ENCODE data around the gene DNAJC16. TPM values are rescaled to one million over a fixed set of nuclear protein-coding genes. Genes with fewer than 3 reads are reported as not detected.
"Not testable (repeated sequence)": the region's sequence is repeated elsewhere in the genome, so short reads cannot be mapped to it uniquely, and the experiment has no call there.

The DNAJC16 gene
- total RNA-seq, 4 donors from 2014 or later, result 20.0 to 43.1 (median 22.6) TPM

DNA sequence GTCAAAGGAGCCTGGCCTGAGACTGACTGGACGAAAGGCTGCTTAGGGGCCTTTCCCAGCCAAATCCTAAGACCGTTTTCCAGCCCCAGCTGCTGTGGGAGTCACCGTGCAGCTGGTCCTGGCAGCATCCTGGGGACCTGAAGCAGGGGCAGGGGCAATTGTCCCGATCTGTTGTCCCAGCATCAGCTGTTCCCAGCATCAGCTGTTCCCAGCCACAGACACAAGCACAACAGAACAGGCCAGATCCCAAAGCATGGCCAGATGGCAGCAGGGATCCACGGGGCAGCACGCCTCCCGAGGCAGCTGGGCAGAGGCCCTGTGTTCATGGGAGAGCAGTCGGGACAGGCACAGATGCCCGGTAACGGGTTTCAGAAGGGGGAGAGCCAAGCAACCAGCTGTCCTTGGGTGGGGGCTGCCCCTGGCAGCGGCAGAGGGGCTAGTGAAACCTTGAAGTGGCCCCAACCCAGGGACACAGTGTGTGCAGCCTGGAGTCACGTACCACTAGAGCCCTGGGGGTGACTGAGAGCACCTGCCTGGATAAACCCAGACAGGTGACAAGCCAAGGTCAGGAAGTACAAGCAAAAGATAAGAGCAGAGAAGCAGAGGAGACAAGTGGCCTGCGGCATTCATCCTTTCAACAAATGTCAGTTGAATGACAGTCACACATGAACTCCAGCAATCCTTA, 37.5 kb upstream of the DNAJC16 start:
- TF ChIP-seq, protein P1, sequence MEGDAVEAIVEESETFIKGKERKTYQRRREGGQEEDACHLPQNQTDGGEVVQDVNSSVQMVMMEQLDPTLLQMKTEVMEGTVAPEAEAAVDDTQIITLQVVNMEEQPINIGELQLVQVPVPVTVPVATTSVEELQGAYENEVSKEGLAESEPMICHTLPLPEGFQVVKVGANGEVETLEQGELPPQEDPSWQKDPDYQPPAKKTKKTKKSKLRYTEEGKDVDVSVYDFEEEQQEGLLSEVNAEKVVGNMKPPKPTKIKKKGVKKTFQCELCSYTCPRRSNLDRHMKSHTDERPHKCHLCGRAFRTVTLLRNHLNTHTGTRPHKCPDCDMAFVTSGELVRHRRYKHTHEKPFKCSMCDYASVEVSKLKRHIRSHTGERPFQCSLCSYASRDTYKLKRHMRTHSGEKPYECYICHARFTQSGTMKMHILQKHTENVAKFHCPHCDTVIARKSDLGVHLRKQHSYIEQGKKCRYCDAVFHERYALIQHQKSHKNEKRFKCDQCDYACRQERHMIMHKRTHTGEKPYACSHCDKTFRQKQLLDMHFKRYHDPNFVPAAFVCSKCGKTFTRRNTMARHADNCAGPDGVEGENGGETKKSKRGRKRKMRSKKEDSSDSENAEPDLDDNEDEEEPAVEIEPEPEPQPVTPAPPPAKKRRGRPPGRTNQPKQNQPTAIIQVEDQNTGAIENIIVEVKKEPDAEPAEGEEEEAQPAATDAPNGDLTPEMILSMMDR (IDR thresholded peaks at IDR 0.05 in 4 of 5, conservative IDR thresholded peaks at IDR 0.05 in 1 of 5), result no peak
- no peak for TF ChIP-seq POLR2A (IDR thresholded peaks at IDR 0.05)
- in situ Hi-C loops (cut with MboI; ENCODE audit: low sequenced_read_pairs in 4 of 4), result no loop called here

DNA sequence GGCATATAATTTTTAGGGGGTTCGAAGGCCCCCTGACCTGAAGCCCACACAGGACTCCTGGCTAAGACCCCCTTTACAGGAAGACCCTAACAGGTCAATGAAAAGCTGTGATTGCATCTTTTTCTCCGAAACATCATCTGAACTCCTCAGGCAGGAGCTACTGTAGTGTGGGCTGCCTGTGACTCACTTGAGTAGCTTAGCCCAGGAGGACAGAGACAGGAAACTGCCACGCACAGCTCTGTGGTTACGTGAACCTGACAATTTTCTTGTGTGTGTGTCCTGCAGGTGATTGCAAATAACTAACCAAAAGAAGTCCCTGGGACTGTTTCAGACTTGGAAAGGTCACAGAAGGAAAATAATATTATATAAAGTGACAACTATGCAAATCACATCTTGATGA, 35.6 kb upstream of the DNAJC16 start:
- in situ Hi-C loops (cut with MboI; ENCODE audit: low sequenced_read_pairs in 4 of 4); ATAC-seq; H3K27me3 ChIP-seq; H3K27ac ChIP-seq; H3K9me3 ChIP-seq; H3K4me1 ChIP-seq; H3K4me3 ChIP-seq; DNase-seq; intact Hi-C loops (cut with DNase I; ENCODE audit: low total_unique reads): not testable (repeated sequence)
- peaks cover 0 to 38% of the 10 kb centered on the region in 2 donors for H3K36me3 ChIP-seq

More for the DNA sequence above, 37.5 kb upstream of the DNAJC16 start:
- ATAC-seq (peak; percentile 21 to 30), DNase-seq (peak in 1 of 2 donors; percentile 17)
- H3K36me3 ChIP-seq, result peaks cover 0 to 28% of the 10 kb centered on the region in 2 donors
- no peaks in the 10 kb centered on the region for H3K4me1 ChIP-seq
- no peaks in the 10 kb centered on the region for H3K9me3 ChIP-seq
- H3K4me3 ChIP-seq, result no peak overlapping the region
- intact Hi-C loops (cut with DNase I; ENCODE audit: low total_unique reads), result no loop called here
- H3K27ac ChIP-seq, result no peak overlapping the region
- no peaks in the 10 kb centered on the region for H3K27me3 ChIP-seq

DNA sequence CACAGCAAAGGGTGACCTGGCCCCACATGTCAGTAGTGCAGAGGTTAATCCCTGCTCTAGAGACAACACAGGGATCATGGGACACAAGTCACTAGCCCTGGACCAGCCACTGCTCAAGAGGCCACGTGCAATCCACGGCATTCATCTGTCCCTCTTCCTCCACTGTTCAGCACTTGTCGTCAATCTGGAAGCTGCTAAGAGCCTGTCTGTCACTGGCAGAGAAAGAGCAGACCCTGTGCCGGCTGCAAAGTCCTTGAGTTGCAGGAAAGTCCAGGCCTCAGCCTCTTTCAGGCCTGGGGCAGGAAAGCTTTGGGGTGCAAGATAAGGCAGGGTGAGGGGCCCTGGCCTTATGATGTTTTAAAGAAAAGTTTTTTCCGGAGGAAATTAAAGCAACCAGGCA, 34.1 kb upstream of the DNAJC16 start:
- H3K9me3 ChIP-seq, result no peaks in the 10 kb centered on the region
- no peak for TF ChIP-seq POLR2A (IDR thresholded peaks at IDR 0.05)
- TF ChIP-seq, protein P1 (IDR thresholded peaks at IDR 0.05 in 4 of 5, conservative IDR thresholded peaks at IDR 0.05 in 1 of 5), result no peak
- DNase-seq (no peak), ATAC-seq (no peak)
- no peaks in the 10 kb centered on the region for H3K4me1 ChIP-seq
- in situ Hi-C loops (cut with MboI; ENCODE audit: low sequenced_read_pairs in 4 of 4) (no loop called here), intact Hi-C loops (cut with DNase I; ENCODE audit: low total_unique reads) (no loop called here)
- no peak overlapping the region for H3K27ac ChIP-seq
- H3K36me3 ChIP-seq, result peaks cover 0 to 35% of the 10 kb centered on the region in 2 donors
- H3K27me3 ChIP-seq, result no peaks in the 10 kb centered on the region
- H3K4me3 ChIP-seq, result no peak overlapping the region

DNA sequence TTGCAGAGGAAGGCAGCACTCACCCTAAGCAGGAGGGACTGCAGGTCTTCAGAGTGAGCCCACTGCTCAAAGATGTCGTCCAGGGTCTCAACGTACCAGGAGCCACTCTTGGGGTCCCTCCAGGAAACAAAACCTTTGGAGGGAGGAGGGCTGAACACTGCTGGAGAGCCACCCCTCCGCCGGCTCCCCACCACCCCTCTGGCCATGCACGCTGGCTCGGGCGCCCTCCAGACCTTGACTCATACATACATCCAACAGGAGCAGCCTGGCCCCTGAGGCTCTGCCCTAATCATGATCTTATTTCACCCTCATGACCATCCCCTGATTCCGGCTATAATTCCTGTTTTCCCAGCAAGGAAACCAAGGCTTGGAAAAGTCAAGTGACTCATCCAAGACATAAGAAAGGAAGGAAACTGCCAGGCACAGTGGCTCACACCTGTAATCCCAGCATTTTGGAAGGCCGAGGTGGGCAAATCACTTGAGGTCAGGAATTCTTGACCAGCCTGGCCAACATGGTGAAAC, 32.7 kb upstream of the DNAJC16 start:
- peaks cover 0 to 35% of the 10 kb centered on the region in 2 donors for H3K36me3 ChIP-seq
- in situ Hi-C loops (cut with MboI; ENCODE audit: low sequenced_read_pairs in 4 of 4), result no loop called here
- intact Hi-C loops (cut with DNase I; ENCODE audit: low total_unique reads), result no loop called here
- H3K4me1 ChIP-seq, result no peaks in the 10 kb centered on the region
- H3K4me3 ChIP-seq, result no peak overlapping the region
- TF ChIP-seq POLR2A (IDR thresholded peaks at IDR 0.05), result no peak
- TF ChIP-seq, protein P1 (IDR thresholded peaks at IDR 0.05 in 4 of 5, conservative IDR thresholded peaks at IDR 0.05 in 1 of 5), result no peak
- DNase-seq (no peak), ATAC-seq (no peak)
- no peak overlapping the region for H3K27ac ChIP-seq
- H3K27me3 ChIP-seq, result no peaks in the 10 kb centered on the region
- H3K9me3 ChIP-seq, result no peaks in the 10 kb centered on the region

DNA sequence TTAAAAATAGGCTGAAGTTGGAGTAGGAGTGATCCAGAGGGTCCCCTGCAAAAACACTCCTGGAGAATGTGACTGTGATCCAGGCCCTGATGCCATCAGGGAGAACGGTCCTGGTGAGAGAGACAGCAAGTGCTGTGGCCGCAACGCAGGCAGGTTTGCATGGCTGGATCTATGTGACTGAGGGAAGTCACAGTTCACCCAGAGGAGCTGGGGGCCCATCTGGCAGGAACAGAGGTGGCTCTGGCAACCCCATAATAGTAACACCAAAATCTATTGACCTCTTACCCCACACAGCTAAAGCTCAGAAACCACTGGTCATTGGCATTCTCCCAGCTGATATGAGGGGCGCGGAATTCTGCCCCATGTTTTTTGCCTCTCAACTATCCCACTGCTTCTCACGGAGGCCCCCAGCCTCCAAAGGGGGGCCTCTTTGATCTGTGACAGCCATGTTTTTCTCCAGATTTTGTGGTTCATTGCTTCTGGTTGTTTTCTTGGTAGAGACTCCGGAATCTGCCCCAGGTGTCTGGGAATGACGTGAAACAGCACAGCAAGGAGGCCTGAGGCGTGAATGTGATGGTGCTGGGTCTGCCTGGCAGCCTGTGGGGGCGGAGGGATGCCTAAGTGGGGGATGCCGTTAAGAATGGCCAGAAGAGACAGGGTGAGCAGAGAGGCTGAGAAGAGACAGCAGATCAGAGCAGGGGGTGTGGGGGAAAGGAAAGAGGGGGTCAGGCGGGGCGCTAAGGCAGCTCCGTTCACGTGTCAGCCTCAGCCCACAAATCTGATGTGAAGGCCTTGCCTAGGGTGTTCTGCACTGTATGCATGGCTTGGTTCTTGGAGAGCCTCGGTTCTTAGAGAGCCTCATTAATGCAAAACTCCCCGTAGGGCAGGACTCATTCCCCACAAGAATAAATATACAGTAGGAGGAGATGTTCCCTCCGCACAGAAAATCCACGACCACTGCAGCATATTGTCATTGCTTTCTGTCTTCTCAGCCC, 26.2 kb upstream of the DNAJC16 start:
- intact Hi-C loops (cut with DNase I; ENCODE audit: low total_unique reads) (no loop called here), in situ Hi-C loops (cut with MboI; ENCODE audit: low sequenced_read_pairs in 4 of 4) (no loop called here)
- no peak for ATAC-seq

More for the DNA sequence above, 26.2 kb upstream of the DNAJC16 start:
- no peak for DNase-seq
- TF ChIP-seq, protein P1 (IDR thresholded peaks at IDR 0.05 in 4 of 5, conservative IDR thresholded peaks at IDR 0.05 in 1 of 5), result no peak
- TF ChIP-seq POLR2A (IDR thresholded peaks at IDR 0.05), result no peak
- Histone ChIP-seq H3K9me3 (no peaks in the 10 kb centered on the region), H3K36me3 (peaks cover 0 to 9% of the 10 kb centered on the region in 2 donors), H3K27ac (no peak overlapping the region), H3K4me1 (peaks cover 0 to 7% of the 10 kb centered on the region in 2 donors), H3K27me3 (no peaks in the 10 kb centered on the region), H3K4me3 (no peak overlapping the region)

All from gastrocnemius medialis (tissue), 4 donors.